ENCODE measurements around the gene FIGN. TPM values are rescaled to one million over a fixed set of nuclear protein-coding genes. Genes with fewer than 3 reads are reported as not detected.

Gene FIGN
- total and polyA plus RNA-seq, 2 of the 8 experiments (the other 6 are each of a cell fraction or from before 2014, with no cell fraction given): 5.0 to 22.8 TPM

DNA sequence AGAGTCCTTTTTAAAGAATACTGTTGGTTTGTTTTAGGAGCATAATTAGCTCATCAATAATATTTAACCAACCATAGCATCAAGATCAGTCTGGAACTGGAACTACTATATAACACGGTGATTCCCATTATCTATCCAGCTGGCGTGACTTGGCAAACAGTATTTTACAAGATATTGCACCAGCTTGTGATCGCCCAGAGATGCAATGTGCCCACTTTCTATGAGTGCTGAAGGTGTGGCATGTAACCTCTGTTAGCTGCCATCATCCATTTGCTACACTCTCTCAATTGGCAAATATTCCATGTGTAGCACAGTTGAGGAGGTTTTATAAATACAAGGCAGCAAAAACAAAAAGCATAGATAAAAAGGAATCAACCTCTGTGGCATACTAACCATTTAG is 64.9 kb downstream of the FIGN start:
- Histone ChIP-seq H2BK5ac (ENCODE audit: low read depth, low read length) (no peak overlapping the region), H3K14ac (ENCODE audit: insufficient read length) (no peak overlapping the region), H3K9me3 (ENCODE audit: insufficient read depth in 2 of 2, low read depth in 1 of 2, low read length in 1 of 2) (no peaks in the 10 kb centered on the region), H2AK5ac (ENCODE audit: low read depth, low read length) (no peak overlapping the region), H3K56ac (replicated peaks; ENCODE audit: insufficient read length, low read depth, low read length) (no peak overlapping the region), H3K4me2 (ENCODE audit: insufficient read depth in 1 of 2, low read depth in 2 of 2, low read length in 2 of 2) (no peak overlapping the region), H3K23me2 (ENCODE audit: low read depth, low read length) (no peaks in the 10 kb centered on the region), H2BK120ac (replicated peaks; ENCODE audit: low read depth, low read length) (no peak overlapping the region), H4K20me1 (replicated peaks in 1 of 2; ENCODE audit: control insufficient read depth in 1 of 2, insufficient read depth in 2 of 2, low read length in 2 of 2) (no peaks in the 10 kb centered on the region), H3K9ac (replicated peaks in 1 of 4; ENCODE audit: extremely low read depth in 1 of 4, low read depth in 3 of 4, low read length in 3 of 4) (no peak overlapping the region), H3K4me1 (replicated peaks in 1 of 4; ENCODE audit: control insufficient read depth in 3 of 4, insufficient read depth in 4 of 4, low read length in 3 of 4) (peaks cover 0 to 2% (median 0%) of the 10 kb centered on the region in 4 experiments; a peak in 1 of 7 replicates), H2BK12ac (ENCODE audit: low read depth, low read length) (no peak overlapping the region), H4K5ac (ENCODE audit: insufficient read length, low read depth, low read length) (no peak overlapping the region), H2BK15ac (ENCODE audit: low read length) (no peak overlapping the region), H2AFZ (ENCODE audit: low read length) (no peak overlapping the region), H4K91ac (replicated peaks; ENCODE audit: insufficient read length, low read length) (no peak overlapping the region), H3K27me3 (replicated peaks in 1 of 4; ENCODE audit: control insufficient read depth in 3 of 4, extremely low read depth in 1 of 4, insufficient read depth in 3 of 4, low read length in 3 of 4) (no peaks in the 10 kb centered on the region), H3K23ac (ENCODE audit: insufficient read length) (no peak overlapping the region), H4K8ac (ENCODE audit: extremely low read depth, insufficient read depth, low read length) (no peak overlapping the region), H3K36me3 (ENCODE audit: control insufficient read depth in 2 of 4, insufficient read depth in 4 of 4, low read length in 3 of 4) (no peaks in the 10 kb centered on the region; a peak in 1 of 8 replicates), H3K79me2 (ENCODE audit: control insufficient read depth in 1 of 2, insufficient read depth in 2 of 2, low read length in 2 of 2) (no peaks in the 10 kb centered on the region), H3K18ac (ENCODE audit: extremely low read depth, low read length) (no peak overlapping the region), H3K79me1 (ENCODE audit: low read depth, low read length) (no peaks in the 10 kb centered on the region), H3K4ac (replicated peaks; ENCODE audit: insufficient read length, low read depth, low read length) (no peak overlapping the region), H3K4me3 (ENCODE audit: extremely low read depth in 1 of 4, insufficient read depth in 2 of 4, low read depth in 3 of 4, low read length in 4 of 4) (no peak overlapping the region), H3K27ac (ENCODE audit: low read depth, low read length) (no peak overlapping the region), H2BK20ac (ENCODE audit: low read length) (no peak overlapping the region)
- ChIA-PET CTCF (ENCODE audit: partially characterized antibody) (interaction anchor here (1.2 kb wide), 1 partner anchor 18 kb away, joined by 3 read pairs; no protein-coding TSS in a partner anchor), POLR2A (ENCODE audit: partially characterized antibody) (interaction anchor here (1.0 kb wide), 1 partner anchor 24 kb away, joined by 3 read pairs; no protein-coding TSS in a partner anchor)
- no peak for FAIRE-seq
- no peak for DNase-seq (ENCODE audit: low read depth in 1 of 2, low spot score in 2 of 2)
- 94% methylated on average over 3 of the region's 3 CpGs; no CpG with 5 or more reads in 1 of the 2 experiments for WGBS, 2 experiments (ENCODE audit: extremely low coverage in 1 of 2, insufficient coverage in 1 of 2, insufficient read length in 1 of 2, insufficient replicate concordance in 2 of 2, low coverage in 1 of 2, low lambda C conversion rate in 2 of 2, missing lambda C conversion rate in 1 of 2)
- TF ChIP-seq KDM4A (IDR thresholded peaks at IDR 0.05; ENCODE audit: low read depth, low read length, severe bottlenecking) (no peak), POU5F1 (IDR thresholded peaks at IDR 0.05; ENCODE audit: low read depth, low read length) (no peak), POLR2AphosphoS5 (IDR thresholded peaks at IDR 0.05; ENCODE audit: low read depth, low read length) (no peak), EP300 (IDR thresholded peaks at IDR 0.05; ENCODE audit: borderline replicate concordance in 1 of 2, low read depth in 2 of 2, low read length in 2 of 2) (no peak), TBP (IDR thresholded peaks at IDR 0.05; ENCODE audit: low read depth, low read length) (no peak), JUN (IDR thresholded peaks at IDR 0.05; ENCODE audit: low read depth, low read length) (no peak), BACH1 (IDR thresholded peaks at IDR 0.05; ENCODE audit: low read length) (no peak), YY1 (IDR thresholded peaks at IDR 0.05; ENCODE audit: low read depth, low read length) (no peak), KDM1A (IDR thresholded peaks at IDR 0.05; ENCODE audit: borderline replicate concordance, low read length) (no peak), EZH2 (IDR thresholded peaks at IDR 0.05; ENCODE audit: low read depth, low read length, severe bottlenecking) (no peak), RNF2 (IDR thresholded peaks at IDR 0.05; ENCODE audit: borderline replicate concordance, low read depth, low read length, missing control alignments, poor library complexity, severe bottlenecking) (no peak), SP4 (IDR thresholded peaks at IDR 0.05; ENCODE audit: low read length) (no peak), POLR2A (IDR thresholded peaks at IDR 0.05; ENCODE audit: control extremely low read depth in 1 of 2, low read depth in 2 of 2, low read length in 2 of 2) (no peak), SP2 (IDR thresholded peaks at IDR 0.05; ENCODE audit: low read length) (no peak), TAF1 (IDR thresholded peaks at IDR 0.05; ENCODE audit: low read depth, low read length) (no peak), NRF1 (IDR thresholded peaks at IDR 0.05; ENCODE audit: low read depth, low read length) (no peak)

All from H1 (cell line).